Caco-2 (cell line): ENCODE results near the gene ARL10. TPM values are rescaled to one million over a fixed set of nuclear protein-coding genes. Genes with fewer than 3 reads are reported as not detected.

Experiments used
- BruUV-seq: library from RNA; stranded (reverse); fragments of 400-500 nt; replicated peaks from 2 replicates; lab custom pipeline; 2021; lab: Mats Ljungman, UMichigan
- CTCF ChIA-PET: fragments of 300-600 bp; sonication (Branson Sonifier 250); formaldehyde crosslinking; loops from one replicate; lab custom pipeline; 2022; ENCODE audit warnings: antibody characterized with exemption; lab: Charles Lee
- POLR2A ChIA-PET: fragments of 300-600 bp; sonication (Branson Sonifier 250); formaldehyde crosslinking; loops from one replicate; lab custom pipeline; 2022; ENCODE audit warnings: antibody characterized with exemption; lab: Charles Lee
- DNase-seq, 2 experiments: peaks; one replicate each; pipeline versions ENCODE4 v3.0.0 to v3.0.0-alpha.2; 2020 to 2022
- H3K27me3 ChIP-seq: replicated peaks from 2 replicates; pipeline ENCODE4 v1.6.0; 2011; ENCODE audit warnings: low read length; ENCODE audit not compliant: control insufficient read depth, insufficient read depth
- H3K36me3 ChIP-seq: 2 replicates; pipeline ENCODE4 v1.5.1; 2011; ENCODE audit warnings: low read length; ENCODE audit not compliant: control insufficient read depth, insufficient read depth
- H3K4me1 ChIP-seq: fragments of 250-450 bp; sonication (Bioruptor Pico); 2 replicates; pipeline ENCODE4 v1.5.1; 2020; ENCODE audit warnings: mild to moderate bottlenecking
- H3K4me3 ChIP-seq: 2 replicates; pipeline ENCODE4 v1.5.1; 2011; ENCODE audit warnings: low read depth, mild to moderate bottlenecking, control low read depth, low read length
- H3K9me3 ChIP-seq: fragments of 250-450 bp; sonication (Bioruptor Pico); 2 replicates; pipeline ENCODE4 v1.5.1; 2020; ENCODE audit warnings: mild to moderate bottlenecking, moderate library complexity
- H3K27ac Mint-ChIP-seq: one replicate; pipeline ENCODE4 v1.8.0; 2022; ENCODE audit warnings: mixed read lengths; ENCODE audit not compliant: unreplicated experiment
- H3K27me3 Mint-ChIP-seq: one replicate; pipeline ENCODE4 v1.8.0; 2022; ENCODE audit warnings: mixed read lengths; ENCODE audit not compliant: insufficient read depth, unreplicated experiment
- H3K36me3 Mint-ChIP-seq: one replicate; pipeline ENCODE4 v1.8.0; 2022; ENCODE audit warnings: mild to moderate bottlenecking, mixed read lengths; ENCODE audit not compliant: insufficient read depth, unreplicated experiment
- H3K4me1 Mint-ChIP-seq: one replicate; pipeline ENCODE4 v1.8.0; 2022; ENCODE audit warnings: low read depth, mixed read lengths; ENCODE audit not compliant: unreplicated experiment
- H3K4me3 Mint-ChIP-seq: one replicate; pipeline ENCODE4 v1.8.0; 2022; ENCODE audit warnings: mild to moderate bottlenecking, moderate library complexity, mixed read lengths; ENCODE audit not compliant: unreplicated experiment
- H3K9me3 Mint-ChIP-seq: one replicate; pipeline ENCODE4 v1.8.0; 2022; ENCODE audit warnings: mixed read lengths; ENCODE audit not compliant: unreplicated experiment
- CTCF ChIP-seq, 2 experiments: fragments of 200-600 bp in 1 of 2; IDR thresholded peaks; 1 replicate in 1 of 2; 2 replicates in 1 of 2; pipeline versions ENCODE4 v1.5.1 to v1.8.0; 2011 to 2022; ENCODE audit warnings: antibody characterized with exemption in 1 of 2, control low read depth in 1 of 2, inconsistent platforms in 1 of 2, low read depth in 1 of 2, low read length in 1 of 2, mild to moderate bottlenecking in 1 of 2, moderate library complexity in 1 of 2; ENCODE audit not compliant: insufficient read depth in 1 of 2, severe bottlenecking in 1 of 2, unreplicated experiment in 1 of 2
- intact Hi-C: fragments of 100-400 bp; cut with micrococcal nuclease; formaldehyde crosslinking; loops from one replicate; pipeline ENCODE4 v1.10.0; 2022; ENCODE audit not compliant: unreplicated experiment
- total RNA-seq: library from RNA; stranded (reverse); gene quantifications from 2 replicates; pipeline ENCODE4 v1.2.3, GENCODE V29; 2022

Gene ARL10
- total RNA-seq, 1 experiment from 2014 or later, result 2.3 TPM

- peaks cover 70% of the 10 kb centered on the region for H3K36me3 Mint-ChIP-seq
- CTCF ChIA-PET, result no interaction called here
- H3K27ac Mint-ChIP-seq, result no peak overlapping the region
- H3K9me3 ChIP-seq, result no peaks in the 10 kb centered on the region
- POLR2A ChIA-PET, result no interaction called here
- DNase-seq, result no peak
- H3K36me3 ChIP-seq, result peaks cover 5% of the 10 kb centered on the region
- H3K4me1 ChIP-seq, result no peaks in the 10 kb centered on the region
- no peak overlapping the region for H3K4me3 Mint-ChIP-seq
- no peaks in the 10 kb centered on the region for H3K27me3 Mint-ChIP-seq
- H3K9me3 Mint-ChIP-seq, result no peaks in the 10 kb centered on the region
- intact Hi-C loops, result no loop called here
- TF ChIP-seq CTCF (IDR thresholded peaks at IDR 0.05; ENCODE audit: insufficient read depth in 1 of 2, low read depth in 1 of 2, low read length in 1 of 2, severe bottlenecking in 1 of 2, unreplicated experiment in 1 of 2), result no peak
- H3K27me3 ChIP-seq, result no peaks in the 10 kb centered on the region
- BruUV-seq, result no TSS peak
- H3K4me3 ChIP-seq, result no peak overlapping the region
- no peaks in the 10 kb centered on the region for H3K4me1 Mint-ChIP-seq
Observed at GRCh38 chr5:176356179-176356566, 9.1 kb upstream of the ARL10 start.

GRCh38 chr5:176359658-176360057 lies 5.6 kb upstream of the ARL10 start:
- TSS peak; percentile 8 for BruUV-seq
- Mint-ChIP-seq H3K27ac (no peak overlapping the region), H3K4me3 (peak overlapping the region; percentile 45)

GRCh38 chr5:176360894-176361436 lies 4.3 kb upstream of the ARL10 start:
- DNase-seq, result no peak
- Histone ChIP-seq H3K4me1 (no peaks in the 10 kb centered on the region; the same call in 1 of the 2 replicates), H3K36me3 (peaks cover 2% of the 10 kb centered on the region; the same call in 1 of the 2 replicates), H3K4me3 (peak overlapping the region; percentile 82), H3K27me3 (no peaks in the 10 kb centered on the region), H3K9me3 (no peaks in the 10 kb centered on the region)
- Mint-ChIP-seq H3K4me3 (peak overlapping the region; percentile 95), H3K4me1 (no peaks in the 10 kb centered on the region), H3K27ac (peak overlapping the region; percentile 93), H3K9me3 (no peaks in the 10 kb centered on the region), H3K27me3 (peaks cover 2% of the 10 kb centered on the region), H3K36me3 (peaks cover 38% of the 10 kb centered on the region)
- CTCF ChIA-PET, result interaction anchor here (0.7 to 1.8 kb wide), 2 partner anchors 21 to 631 kb away, joined by 4 to 16 read pairs; no protein-coding TSS in a partner anchor
- no peak for TF ChIP-seq CTCF (IDR thresholded peaks at IDR 0.05; ENCODE audit: insufficient read depth in 1 of 2, low read depth in 1 of 2, low read length in 1 of 2, severe bottlenecking in 1 of 2, unreplicated experiment in 1 of 2)
- intact Hi-C loops, result loop anchor here (1.0 kb wide), 1 partner anchor 28 kb away; no protein-coding TSS in a partner anchor
- TSS peak; percentile 60 for BruUV-seq
- POLR2A ChIA-PET, result interaction anchor here (1.0 to 1.1 kb wide), 2 partner anchors 9 to 28 kb away, joined by 4 to 6 read pairs; partner anchors contain the start of genes HIGD2A and NOP16

More at GRCh38 chr5:176359658-176360057, 5.6 kb upstream of the ARL10 start:
- H3K9me3 Mint-ChIP-seq, result no peaks in the 10 kb centered on the region
- H3K36me3 Mint-ChIP-seq, result peaks cover 46% of the 10 kb centered on the region
- no peaks in the 10 kb centered on the region for H3K4me1 ChIP-seq
- no peak for DNase-seq
- intact Hi-C loops, result no loop called here
- H3K36me3 ChIP-seq, result peaks cover 2% of the 10 kb centered on the region; the same call in 1 of the 2 replicates
- no peaks in the 10 kb centered on the region for H3K9me3 ChIP-seq
- no peak overlapping the region for H3K4me3 ChIP-seq
- no peaks in the 10 kb centered on the region for H3K4me1 Mint-ChIP-seq
- ChIA-PET POLR2A (interaction anchor here (0.7 kb wide), 1 partner anchor 107 kb away, joined by 4 read pairs; no protein-coding TSS in a partner anchor), CTCF (no interaction called here)
- no peak for TF ChIP-seq CTCF (IDR thresholded peaks at IDR 0.05; ENCODE audit: insufficient read depth in 1 of 2, low read depth in 1 of 2, low read length in 1 of 2, severe bottlenecking in 1 of 2, unreplicated experiment in 1 of 2)
- peaks cover 2% of the 10 kb centered on the region for H3K27me3 Mint-ChIP-seq
- no peaks in the 10 kb centered on the region for H3K27me3 ChIP-seq
